GM12801 (cell line): ENCODE measurements around the gene TRPC6.

Experiments
- TF ChIP-seq, protein P1 (sequence below): IDR thresholded peaks from one replicate; pipeline ENCODE4 v1.5.1; 2011; ENCODE audit warnings: control low read depth; ENCODE audit not compliant: insufficient read length; ENCODE audit errors: extremely low read depth

TRPC6 gene

DNA sequence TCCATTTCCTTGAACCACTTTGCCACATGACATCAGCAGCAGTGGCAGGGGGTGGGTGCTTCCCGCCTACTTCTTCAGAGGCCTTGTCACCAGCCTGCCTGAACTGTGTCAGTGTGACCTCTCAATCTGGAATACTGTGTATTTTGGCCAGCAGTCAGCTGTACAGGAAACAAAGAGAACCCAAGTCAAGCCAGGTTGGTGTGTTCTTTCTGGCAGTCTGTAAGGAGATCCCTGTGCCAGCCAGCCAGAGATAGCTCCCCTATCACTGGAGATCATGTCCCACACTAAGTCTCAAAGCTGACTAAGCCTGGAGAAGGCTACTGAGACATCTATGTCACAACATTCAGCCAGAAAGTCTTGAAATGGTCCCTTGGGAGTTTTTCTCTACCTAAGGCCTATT lies 142.1 kb downstream of the TRPC6 start:
- TF ChIP-seq, protein P1, sequence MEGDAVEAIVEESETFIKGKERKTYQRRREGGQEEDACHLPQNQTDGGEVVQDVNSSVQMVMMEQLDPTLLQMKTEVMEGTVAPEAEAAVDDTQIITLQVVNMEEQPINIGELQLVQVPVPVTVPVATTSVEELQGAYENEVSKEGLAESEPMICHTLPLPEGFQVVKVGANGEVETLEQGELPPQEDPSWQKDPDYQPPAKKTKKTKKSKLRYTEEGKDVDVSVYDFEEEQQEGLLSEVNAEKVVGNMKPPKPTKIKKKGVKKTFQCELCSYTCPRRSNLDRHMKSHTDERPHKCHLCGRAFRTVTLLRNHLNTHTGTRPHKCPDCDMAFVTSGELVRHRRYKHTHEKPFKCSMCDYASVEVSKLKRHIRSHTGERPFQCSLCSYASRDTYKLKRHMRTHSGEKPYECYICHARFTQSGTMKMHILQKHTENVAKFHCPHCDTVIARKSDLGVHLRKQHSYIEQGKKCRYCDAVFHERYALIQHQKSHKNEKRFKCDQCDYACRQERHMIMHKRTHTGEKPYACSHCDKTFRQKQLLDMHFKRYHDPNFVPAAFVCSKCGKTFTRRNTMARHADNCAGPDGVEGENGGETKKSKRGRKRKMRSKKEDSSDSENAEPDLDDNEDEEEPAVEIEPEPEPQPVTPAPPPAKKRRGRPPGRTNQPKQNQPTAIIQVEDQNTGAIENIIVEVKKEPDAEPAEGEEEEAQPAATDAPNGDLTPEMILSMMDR = no peak

DNA sequence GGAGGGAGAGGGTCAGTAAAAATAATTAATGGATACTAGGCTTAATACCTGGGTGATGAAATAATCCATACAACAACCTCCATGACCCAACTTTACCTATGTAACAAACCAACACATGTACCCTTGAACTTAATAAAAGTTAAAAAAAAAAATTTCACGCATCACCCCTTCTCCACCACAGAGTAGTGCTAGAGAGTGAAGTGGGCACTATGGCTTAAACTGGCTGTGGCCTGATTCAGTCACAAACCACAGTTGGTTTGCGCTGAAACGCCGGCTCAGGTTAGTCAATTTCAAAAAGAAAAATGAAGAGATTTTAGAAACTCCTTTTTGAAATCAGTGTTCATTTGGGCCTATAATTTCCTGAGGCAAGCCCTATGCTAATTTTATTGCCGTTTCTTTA lies 144.3 kb downstream of the TRPC6 start:
- TF ChIP-seq, protein P1 = no peak

DNA sequence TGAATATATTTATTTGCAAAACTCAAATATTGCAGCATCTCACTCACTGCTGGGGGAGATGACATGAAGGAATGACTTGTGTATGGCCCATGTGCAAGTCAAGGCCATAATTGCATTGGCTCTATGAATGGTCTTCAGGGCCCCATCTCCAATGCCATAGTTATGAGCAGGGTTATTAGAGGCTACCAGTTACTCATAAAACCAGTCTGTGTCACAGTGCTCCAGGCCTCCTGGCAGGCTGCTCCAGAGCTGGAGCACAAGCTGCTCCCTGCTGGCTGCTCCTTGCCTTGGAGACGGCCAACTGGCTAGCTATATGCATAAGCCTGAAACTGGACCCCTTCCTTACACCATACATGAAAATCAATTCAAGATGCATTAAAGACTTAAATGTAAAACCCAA lies 145.7 kb downstream of the TRPC6 start:
- TF ChIP-seq, protein P1 = no peak

DNA sequence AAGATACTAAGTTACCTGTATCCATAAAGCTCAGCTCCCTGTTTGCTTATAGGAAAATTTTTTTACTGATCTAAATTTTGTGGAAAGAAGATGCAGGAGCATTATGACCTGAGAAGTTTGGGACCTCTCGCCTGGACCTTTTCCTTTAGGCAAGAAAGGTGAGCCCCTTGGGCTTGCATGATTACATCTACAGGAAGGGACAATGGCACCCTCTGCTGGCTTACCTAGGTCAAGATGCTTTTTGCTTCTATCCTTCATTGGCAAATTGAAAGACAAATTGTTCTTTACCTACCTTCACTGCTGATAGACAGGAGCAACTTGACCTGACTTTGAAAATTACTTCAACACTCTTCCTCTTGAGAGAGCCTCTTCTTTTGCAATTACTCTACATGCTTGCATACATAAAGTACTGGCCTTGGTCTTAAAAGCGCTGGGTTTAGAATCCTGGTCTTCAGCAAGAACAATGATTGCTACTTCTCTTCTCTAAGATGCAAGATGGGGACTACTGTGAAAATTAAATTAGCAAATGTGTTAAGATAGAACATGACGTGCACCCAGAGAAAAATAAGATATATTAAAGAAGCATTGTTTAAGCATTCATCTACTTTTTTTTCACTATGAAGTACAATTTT lies 147.2 kb downstream of the TRPC6 start:
- TF ChIP-seq, protein P1 = no peak

DNA sequence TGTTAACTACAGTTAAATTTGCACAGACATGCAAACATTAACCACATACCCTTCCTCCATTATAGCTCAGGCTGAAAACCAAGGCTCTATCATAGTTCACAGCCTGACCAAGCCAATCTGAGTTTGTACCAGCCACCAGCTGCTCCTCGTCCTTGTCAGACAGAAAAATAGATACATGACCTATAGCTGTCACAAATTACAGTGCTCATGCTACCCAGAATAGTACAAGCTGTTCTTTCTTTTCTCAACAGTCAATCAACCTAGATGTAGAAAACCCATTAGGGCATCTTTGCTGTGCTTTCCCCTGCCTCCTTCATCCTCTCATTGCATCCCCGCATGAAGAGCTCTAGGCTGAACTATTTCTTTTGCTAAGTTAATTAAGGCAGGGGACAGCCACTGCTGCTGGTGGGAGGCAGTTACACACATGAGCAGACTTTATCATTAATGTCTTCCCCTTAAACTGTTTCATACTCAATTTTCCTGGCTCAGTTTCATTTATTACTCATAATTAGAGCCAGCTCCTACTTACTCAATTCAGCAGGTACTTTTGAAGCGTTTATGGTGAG lies 148.3 kb downstream of the TRPC6 start:
- TF ChIP-seq, protein P1 = no peak

DNA sequence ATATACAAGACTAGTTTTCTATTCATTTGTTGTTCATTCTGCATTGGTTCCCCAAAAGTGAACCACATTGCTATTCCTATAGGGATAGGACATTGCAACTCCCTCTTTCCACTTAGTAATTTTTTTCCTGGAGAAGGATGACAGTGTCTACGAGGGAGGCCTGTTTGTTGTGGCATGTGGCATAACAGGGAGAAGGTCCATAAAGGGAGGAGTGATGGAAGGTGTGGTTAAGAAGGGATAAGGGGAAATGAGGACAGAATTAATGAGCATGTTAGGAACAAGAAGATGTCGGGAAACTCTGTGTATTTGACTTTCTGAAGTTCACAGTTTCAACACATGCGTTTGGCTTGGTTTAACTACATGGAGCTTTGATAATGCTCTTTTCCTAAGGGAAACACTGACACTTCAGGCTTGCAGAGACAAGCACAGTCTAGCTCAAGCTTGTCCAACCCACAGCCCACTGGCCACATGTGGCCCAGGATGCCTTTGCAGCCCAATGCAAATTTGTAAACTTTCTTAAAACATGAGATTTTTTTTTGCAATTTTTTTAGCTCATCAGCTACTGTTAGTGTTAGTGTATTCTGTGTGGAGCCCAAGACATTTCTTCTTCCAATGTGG lies 149.7 kb downstream of the TRPC6 start:
- TF ChIP-seq, protein P1 = no peak

DNA sequence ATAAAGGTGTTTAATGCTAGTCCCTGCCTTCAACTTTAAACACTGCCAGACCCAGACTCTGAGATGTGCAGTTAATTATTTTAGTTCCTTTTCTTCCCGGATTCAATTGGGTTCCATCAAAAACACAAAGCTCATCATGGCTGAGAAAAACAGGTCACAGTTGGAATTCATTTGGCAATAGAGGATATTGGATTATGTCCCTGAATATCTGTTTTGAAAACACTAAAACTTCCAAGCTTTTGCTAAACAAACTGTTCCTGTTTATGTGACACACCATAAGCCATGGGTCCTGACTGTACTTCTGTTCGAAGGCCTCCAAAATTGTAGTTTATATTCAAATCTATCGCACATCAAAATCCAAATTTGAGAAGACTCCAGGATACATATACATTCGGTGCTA lies 150.7 kb downstream of the TRPC6 start:
- TF ChIP-seq, protein P1 = no peak
